Right lung (tissue), 5 donors: ENCODE results near the gene ERBB4. TPM values are rescaled to one million over a fixed set of nuclear protein-coding genes. Genes with fewer than 3 reads are reported as not detected.
"Not testable (repeated sequence)": the region's sequence is repeated elsewhere in the genome, so short reads cannot be mapped to it uniquely, and the experiment has no call there.

Experiments
- DNase-seq, 2 donors: peaks; one replicate each; pipeline ENCODE4 v3.0.0-alpha.2; 2013
- polyA plus RNA-seq, 5 donors: library from polyadenylated mRNA; unstranded; fragments of 120-200 nt; gene quantifications; one replicate each; pipeline versions ENCODE4 v1.2.1 to v1.2.3, GENCODE V29; 2013; ENCODE audit warnings: inconsistent platforms in 1 of 5, low replicate concordance in 1 of 5; ENCODE audit not compliant: insufficient read length in 5 of 5, insufficient read depth in 1 of 5

Gene ERBB4
- polyA plus RNA-seq, 5 donors: 0.90 to 1.9 (median 1.2) TPM

DNA sequence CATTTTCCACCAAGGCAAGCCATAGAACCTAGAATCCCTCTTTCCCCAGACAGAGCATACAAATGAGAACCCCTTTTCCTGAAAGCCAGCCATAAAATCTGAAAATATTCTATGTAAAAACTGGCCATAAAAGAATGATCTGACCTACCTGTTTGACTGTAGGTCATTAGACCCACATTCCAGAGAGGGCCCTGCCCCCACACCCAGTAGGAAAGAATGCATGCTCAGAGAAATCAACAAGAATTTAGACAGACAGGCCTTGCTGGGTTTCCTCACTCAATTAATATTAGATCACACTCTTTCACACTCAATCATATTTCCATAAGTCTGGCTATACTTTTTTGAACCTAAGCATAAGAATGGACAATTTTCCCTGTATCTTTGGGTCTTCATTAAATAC, 929.5 kb downstream of the ERBB4 start:
- DNase-seq: no peak

GRCh38 chr2:211599146-211599545, 939.5 kb downstream of the ERBB4 start:
- no peak for DNase-seq

DNA sequence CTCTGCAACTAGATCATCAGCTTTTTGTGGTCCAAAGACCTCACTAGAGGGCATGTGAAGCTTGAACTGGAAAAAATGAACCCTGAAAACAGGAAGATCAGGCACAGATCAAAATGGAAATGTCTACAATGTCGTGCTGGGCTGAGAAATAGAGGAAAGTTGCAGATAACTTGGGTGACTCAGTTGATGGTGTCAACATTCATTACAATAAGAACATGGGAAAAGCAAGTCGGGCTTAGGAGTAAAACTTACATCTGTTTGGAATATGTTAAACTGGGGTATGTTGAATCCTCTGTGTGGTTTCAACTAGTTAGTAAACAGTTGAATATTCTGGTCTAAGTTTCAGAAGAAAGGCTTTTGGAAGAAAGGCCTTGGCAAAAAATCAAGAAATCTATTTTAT, 940.4 kb downstream of the ERBB4 start:
- no peak for DNase-seq

- not testable (repeated sequence) for DNase-seq
These were observed 946.6 kb downstream of the ERBB4 start for GRCh38 chr2:211592006-211592405.

DNA sequence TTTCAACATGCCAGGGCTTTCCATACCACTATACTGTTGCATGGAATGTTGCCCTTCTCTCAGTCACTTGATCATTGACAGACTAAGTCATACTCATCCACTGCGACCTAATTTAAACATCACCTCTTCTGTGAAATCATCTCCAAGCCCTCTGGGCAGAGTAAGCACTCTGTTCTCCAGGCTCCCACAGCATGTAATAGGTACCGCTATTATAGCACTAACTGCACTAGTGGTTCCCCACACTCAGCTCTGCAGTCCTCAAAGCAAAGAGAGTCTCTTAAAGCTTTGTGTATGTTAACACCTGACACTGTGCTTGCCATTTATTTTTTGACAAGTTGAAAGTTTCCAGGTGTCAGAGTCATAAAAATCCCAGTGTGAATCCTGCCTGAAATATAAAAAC, 947.2 kb downstream of the ERBB4 start:
- DNase-seq: no peak

DNA sequence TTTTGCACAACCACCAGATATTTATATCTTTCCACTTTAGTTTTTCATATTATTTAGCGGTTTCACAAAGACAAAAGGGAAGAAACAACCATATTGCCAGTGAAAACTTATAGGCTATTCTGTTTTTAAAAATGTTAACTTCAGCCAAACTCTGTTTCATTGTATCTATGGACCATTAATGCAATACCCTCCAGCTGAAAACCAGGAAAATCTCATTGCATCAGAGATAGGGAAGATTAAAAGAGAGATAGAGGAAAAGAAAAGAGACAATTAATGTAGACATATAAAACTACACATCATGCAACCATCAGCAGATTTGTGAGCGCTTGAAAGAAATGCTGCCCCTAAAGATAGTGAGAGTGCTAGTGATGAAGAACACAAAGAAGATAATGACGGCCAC, 970.2 kb downstream of the ERBB4 start:
- no peak for DNase-seq

DNA sequence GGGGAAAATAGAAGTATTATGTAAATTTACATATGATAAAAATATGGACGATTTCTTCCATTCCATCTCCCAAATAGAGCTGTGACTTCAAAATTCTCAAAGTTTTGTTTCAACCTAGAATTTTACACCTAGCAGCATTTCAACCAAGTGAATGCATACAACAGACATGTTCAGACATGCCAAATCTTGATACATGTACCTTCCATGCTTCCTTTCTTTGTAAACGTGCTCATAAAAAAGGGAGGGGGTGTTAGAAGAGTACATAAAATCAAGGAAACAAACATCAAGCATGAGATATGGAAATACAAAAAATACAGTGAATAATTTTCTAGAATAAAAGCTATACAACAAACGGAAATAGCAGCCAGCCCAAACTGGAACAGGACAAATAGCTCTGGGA, 974.2 kb downstream of the ERBB4 start:
- DNase-seq: no peak

DNA sequence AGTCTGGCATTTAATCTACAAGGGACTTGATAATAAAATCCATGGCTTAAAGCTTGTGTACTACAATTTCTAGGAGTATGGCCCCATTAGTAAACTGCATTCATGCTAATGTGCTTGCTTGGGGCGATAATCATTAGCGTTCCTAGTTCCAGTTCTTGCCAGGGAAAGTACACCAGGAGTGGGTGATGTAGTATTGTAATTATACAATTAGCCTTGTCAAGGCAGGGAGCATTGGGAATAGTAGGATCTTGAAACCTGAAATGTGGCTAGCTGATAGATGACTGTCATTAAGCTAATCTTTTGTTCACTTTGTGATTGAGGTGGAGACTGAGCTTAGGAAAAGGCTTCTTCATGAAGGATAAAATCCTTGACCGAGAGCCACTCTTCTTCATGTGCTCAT, 993.0 kb downstream of the ERBB4 start:
- DNase-seq: no peak

- no peak for DNase-seq
These were observed 1004.0 kb downstream of the ERBB4 start for GRCh38 chr2:211534632-211535031.

DNA sequence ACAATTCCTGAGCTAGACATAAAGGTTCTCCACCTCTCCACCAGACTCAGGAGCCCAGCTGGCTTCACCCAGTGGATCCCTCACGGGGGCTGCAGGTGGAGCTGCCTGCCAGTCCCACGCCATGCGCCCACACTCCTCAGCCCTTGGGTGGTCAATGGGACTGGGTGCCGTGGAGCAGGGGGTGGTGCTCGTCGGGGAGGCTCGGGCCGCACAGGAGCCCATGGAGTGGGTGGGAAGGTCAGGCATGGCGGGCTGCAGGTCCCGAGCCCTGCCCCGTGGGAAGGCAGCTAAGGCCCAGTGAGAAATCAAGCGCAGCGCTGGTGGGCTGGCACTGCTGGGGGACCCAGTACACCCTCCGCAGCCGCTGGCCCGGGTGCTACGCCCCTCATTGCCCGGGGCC, 1014.4 kb downstream of the ERBB4 start:
- DNase-seq: not testable (repeated sequence)

DNA sequence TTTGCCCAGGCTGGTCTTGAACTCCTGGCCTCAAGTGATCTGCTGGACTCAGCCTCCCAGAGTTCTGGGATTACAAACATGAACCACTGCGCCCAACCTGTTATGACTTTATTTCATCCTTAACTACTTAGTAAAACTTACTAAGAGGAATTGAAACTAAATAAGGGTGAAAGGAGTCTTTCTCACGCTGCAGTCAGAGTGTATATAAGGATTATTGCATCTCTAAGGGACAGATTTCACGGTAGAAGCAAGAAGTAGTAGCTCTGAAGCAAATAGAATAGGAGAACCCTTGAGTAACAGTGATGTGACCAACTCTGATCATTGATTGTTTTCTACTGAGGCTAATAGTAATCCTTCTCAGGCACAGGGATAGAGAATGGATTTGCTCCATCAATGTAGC, 1022.1 kb downstream of the ERBB4 start:
- no peak for DNase-seq

GRCh38 chr2:211514049-211514448, 1024.6 kb downstream of the ERBB4 start:
- no peak for DNase-seq

GRCh38 chr2:211513446-211513845, 1025.2 kb downstream of the ERBB4 start:
- no peak for DNase-seq

DNA sequence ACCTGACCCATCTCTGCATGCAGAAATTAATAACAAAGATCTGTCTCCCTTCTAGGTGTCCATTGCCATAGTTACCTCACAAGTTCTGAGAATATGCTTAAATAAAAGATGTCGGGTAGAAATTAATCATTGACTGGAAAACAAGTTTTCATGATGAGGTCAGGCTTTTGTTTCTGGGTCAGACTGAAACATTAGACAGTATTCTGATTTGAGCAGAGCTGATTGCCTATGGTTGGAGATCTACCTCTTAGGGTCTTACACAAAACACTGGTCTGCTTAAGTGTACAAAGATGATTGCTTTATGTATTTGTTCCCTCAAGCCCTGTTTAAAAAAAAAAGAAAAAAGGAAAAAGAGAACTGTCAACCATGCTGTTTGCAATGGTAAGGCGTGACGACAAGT, 1025.8 kb downstream of the ERBB4 start:
- DNase-seq: no peak

- DNase-seq: no peak
These were observed 1034.7 kb downstream of the ERBB4 start for GRCh38 chr2:211503856-211504255.

DNA sequence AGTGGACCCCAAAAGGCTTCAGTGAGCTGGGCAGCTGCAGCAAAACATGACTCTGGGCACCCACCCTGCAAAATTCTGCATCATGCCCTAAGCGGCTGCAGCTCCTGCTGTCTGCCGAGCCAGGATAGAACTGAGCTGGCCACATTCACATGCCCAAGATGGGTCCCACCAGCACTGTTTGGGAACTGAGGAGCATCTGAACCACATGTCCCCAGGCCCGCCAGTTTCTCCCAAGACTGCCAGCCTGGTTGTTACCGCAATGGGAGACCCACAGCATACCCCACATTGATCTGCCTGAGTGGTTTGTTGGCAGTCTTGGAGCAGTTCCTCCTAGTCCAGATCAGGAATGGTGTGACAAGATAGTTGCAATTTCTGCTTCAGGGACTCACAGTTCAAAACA, 1035.4 kb downstream of the ERBB4 start:
- no peak for DNase-seq

- no peak for DNase-seq
These were observed 1039.9 kb downstream of the ERBB4 start for GRCh38 chr2:211498551-211499205.

GRCh38 chr2:211495339-211495738, 1043.3 kb downstream of the ERBB4 start:
- DNase-seq: no peak

DNA sequence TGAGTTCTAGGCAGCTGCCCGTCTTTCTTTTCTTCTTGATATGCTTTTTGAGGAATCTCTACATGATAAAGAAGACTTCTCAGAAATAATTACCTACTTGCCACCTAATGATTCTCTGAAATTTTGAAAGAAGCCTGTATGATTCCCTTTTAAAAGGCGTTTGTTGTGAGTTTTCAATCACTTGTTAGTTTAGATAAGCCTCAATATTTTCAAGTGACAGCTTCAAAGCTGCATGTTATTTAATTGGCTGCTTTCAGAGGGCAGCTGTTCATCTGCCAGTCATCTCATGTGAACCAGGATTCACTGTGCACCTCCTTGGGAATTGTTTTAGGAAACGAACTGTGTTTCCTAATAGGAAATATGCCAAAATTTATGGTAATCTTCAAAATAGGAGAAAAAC, 1044.1 kb downstream of the ERBB4 start:
- no peak for DNase-seq

DNA sequence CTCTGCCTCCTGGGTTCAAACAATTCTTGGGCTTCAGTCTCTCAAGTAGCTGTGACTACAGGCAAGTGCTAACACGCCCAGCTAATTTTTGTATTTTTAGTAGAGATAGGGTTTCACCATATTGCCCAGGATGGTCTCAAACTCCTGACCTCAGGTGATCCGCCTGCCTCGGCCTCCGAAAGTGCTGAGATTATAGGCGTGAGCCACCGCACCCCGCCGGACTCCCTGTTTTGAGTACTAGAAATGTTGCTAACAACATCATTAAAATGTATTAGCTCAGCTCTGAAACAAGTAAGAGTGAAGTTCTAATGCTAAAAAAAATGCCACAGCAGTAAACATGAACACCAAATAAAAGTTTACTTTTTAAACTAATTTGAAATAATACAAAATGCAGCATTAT, 1044.5 kb downstream of the ERBB4 start:
- no peak for DNase-seq

GRCh38 chr2:211487733-211488132, 1050.9 kb downstream of the ERBB4 start:
- DNase-seq: no peak

GRCh38 chr2:211479536-211480150, 1059.0 kb downstream of the ERBB4 start:
- no peak for DNase-seq

GRCh38 chr2:211477537-211478275, 1060.9 kb downstream of the ERBB4 start:
- no peak for DNase-seq
